GM19240 (cell line): ENCODE data around the gene CHST11.
A peak's percentile ranks its signal among the peaks of the same experiment; 100 is the strongest.

Experiments used
- DNase-seq: peaks from one replicate; pipeline ENCODE4 v3.0.0; 2011; ENCODE audit warnings: low spot score; ENCODE audit not compliant: insufficient read length

The CHST11 gene

DNA sequence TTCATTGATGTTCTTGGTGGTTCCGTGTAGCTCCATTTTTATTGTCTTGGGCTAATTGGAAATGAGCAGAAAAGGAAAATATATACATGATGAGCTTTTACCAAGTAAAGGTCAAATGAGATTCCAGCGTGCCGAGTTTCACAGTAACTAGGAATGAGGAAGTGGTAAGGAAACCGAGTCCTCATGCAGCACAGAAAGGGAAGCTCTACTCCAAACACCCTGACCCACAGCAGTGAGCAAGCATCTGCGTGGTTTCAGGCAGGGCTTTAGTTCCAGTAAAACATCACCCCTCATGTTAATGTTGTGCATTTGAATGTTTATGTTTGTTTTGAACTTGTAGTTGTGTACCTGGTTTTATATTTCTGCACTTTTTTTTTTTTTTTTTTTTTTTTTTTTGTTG, 293.3 kb downstream of the CHST11 start:
- DNase-seq, result peak; percentile 39

DNA sequence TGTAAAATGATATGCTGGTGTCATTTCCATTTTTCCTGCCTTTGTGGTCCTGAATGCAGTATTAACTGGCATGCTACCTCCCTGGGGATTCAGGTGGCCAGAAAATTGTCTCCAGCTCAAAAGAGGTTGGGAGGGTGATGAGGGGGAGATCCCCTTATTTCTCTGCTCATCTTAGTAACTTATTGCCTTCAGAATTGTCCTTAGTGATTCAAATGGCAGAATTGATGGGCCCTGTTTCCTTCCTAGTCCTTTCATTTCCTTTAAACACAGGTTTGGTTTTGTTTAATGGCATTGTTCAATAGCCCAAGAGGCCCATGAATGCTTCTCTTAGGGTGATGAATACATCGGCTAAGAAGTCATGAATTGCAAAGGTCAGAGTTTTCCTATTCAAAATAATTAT, 294.4 kb downstream of the CHST11 start:
- DNase-seq, result no peak

DNA sequence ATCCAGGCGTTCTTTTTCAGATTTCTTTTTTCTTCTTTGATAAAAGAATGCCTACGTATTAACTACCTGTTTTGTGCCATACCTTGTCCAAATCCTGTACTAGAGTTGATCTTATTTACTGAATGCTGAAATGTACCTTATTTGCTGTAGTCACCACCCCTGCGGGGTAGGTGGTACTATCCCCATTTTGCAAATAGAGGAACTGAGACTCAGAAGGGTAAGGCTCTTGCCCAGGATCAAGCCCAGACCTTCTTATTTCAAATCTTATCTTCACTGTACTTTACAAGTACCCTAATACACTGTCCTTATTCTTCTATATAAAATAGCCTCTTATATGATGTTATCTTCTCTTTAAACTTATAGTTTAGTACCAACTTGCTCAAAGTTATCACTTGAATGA, 294.8 kb downstream of the CHST11 start:
- peak; percentile 42 for DNase-seq

DNA sequence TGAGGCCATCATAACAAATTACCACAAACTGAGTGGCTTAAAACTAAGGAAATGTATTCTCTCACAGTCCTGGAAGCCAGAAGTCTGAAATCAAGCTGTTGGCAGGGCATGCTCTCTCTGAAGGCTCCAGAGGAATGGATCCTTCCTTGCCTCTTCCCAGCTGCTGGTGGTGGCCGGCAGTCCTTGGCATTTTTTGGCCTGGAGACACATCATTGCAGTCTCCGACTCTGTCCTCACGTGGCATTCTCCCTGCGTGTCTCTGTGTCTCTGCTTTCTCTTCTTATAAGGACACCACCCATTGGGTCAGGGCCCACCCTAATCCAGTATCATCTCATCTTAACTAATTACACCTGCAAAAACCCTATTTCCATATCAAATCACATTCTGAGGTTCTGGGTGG, 295.3 kb downstream of the CHST11 start:
- no peak for DNase-seq

DNA sequence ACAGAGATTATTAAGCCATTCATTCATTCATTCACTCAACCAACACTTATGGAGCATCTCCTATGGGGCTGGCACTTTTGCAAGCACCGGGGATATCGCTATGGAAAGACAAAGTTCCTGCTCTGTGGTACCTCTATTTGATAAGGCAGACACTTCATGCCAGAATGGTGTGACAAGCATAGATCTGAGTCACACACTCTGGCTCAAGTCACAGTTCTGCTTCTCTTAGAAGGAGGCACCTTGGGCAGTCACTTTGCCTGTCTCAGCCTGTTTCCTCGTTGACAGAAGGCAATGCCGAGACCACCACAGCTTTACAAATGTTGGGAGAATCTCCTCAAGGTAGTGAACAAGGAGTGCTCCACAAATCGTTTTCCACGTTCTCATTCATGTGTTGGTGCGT, 296.1 kb downstream of the CHST11 start:
- no peak for DNase-seq

DNA sequence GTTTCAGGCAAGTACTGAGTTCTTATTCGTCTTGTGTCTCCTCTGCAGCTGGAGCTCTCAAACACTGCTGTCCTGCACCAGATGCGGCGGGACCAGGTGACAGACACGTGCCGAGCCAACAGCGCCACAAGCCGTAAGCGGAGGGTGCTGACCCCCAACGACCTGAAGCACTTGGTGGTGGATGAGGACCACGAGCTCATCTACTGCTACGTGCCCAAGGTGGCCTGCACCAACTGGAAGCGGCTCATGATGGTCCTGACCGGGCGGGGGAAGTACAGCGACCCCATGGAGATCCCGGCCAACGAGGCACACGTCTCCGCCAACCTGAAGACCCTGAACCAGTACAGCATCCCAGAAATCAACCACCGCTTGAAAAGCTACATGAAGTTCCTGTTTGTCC, 300.2 kb downstream of the CHST11 start:
- no peak for DNase-seq

DNA sequence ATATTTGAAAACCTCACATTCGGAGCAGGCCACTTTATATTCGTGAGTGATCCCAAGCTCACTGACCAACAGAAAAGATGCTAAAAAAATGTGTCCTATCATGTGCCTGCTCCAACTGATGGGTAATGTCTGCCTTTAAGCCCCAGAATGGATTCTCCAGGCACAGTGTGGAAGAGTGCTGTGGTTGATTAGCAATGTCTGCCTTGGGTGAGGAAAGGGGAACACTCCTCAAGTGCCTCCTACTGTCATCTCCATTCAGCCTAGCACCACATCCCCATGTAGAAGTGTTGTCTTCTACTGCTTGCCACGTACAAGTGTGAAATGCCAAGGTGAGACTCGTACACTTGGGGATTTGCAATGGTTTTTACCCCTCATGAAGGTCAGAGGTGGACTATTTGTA, 302.0 kb downstream of the CHST11 start:
- DNase-seq, result no peak

DNA sequence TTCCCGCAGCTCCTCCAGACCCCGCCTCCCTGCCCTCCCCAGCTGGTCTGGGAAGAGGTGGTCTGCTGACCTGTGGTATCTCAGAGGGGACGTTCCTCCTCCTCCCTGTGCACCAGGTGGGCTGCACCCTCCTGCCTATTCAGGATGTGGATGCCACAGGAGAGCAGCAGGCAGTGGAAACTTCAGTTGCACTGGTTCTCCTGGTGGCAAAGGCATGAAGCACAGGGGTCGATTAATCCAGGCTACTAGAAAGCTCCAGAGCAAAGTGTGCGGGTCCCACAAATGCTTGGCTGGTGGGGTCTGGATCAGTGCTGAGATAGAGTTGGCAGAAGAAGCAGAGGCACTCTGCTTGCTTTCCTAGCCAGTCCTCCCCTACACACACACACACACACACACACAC, 304.3 kb downstream of the CHST11 start:
- DNase-seq, result no peak

DNA sequence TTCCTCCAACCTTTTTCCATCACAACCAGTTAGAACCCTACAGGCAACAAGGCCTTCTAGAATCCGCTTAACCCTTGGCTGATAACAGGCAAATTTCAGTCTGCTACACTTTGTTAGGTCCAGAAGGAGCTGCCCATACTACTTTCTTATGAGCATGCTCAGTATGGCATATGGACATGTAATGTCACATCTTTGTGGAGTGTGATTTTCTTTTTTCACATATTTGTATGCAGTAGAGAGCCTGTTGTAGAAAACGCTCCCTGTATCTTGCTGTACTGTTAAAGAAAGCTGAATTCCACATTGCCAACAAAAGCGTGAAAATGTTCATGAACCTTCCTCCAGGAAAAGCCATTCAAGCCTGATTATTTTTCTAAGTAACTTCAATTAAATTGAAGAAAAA, 304.9 kb downstream of the CHST11 start:
- no peak for DNase-seq

DNA sequence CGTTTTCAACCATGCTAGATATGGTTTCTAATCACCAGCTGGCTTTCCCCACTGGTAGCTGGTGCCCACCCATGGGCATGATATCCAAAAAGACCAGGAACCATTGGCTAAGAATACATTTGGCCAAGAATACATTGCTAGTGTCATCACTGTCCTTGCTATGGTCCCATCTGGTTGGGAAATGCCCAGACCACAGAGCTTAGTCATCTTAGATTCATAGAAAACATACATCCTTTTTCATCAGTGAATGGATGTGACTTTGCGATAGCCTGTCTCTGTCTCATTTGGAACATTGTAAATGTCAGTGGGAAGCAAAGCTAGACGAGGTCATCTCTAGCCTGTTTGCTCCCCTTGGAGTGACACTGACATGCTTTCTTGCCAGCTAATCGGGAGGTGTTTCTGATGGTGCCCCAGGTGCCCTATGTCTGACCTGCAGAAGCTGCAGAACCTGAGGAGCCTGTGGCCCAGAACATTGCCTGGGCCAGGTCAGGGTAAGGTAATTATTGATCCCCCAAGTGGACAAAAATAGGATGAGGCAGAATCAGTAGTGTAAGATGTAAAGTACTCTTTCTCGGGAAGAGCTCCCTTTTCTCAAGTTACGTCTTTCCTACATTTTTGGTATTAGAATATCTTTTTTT, 306.5 kb downstream of the CHST11 start:
- DNase-seq, result no peak

DNA sequence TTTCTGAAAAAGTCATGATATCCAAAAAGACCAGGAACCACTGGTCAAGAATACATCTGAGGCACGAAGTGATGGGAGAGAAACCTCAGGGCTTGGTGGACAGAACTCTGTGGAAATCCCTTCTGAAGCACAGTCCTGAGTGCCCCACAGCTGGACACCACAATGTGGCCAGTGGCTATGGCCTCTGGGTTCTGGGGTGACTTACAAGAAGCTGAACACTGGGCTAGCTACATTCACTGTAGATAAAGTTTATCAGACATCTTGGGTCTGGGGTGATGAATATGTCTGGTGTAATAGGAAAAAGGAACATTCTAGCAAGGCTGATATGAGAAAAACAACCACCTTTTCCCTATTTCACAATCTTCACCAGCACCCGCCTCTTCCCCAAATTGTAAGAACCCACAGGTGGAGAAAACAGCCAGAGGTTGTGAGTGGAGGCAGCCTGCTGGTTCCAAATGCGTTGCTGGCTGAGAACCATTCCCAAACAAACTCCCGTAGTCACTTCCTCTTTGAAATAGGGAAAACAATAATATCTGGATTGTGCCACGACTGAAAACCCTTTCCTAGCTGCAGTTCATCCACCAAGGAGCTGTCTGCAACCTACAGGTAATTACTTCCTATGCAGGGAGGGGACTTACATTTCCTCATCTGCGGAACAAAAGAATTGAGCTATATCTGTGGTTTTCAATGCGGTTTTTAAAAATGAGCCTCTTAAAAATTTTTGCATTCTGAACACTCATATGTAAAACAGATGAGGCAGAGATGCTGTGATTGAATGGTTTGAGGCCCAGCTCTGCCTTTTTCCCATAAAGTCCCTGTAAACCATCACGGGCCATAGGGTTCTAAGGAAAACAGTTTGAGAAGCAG, 307.7 kb downstream of the CHST11 start:
- DNase-seq, result no peak

DNA sequence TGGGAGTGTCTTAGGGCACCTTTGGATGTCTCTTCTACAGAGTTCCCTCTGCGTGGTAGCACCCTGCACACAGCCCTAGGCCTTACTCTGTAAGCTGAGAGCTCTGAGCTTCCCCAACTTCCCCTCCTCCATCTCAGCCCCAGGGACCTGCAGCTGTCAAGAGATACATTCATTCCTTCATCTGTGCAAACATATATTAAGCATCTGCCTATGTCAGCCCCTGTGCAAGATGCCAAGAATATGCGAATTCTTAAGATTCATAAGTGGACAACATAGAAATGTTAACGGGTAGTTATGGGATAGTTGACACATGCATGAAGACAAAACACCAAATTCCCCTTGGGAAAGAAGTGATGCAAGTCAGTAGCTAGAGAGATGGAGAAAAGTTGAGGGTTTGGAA, 310.5 kb downstream of the CHST11 start:
- DNase-seq, result no peak

DNA sequence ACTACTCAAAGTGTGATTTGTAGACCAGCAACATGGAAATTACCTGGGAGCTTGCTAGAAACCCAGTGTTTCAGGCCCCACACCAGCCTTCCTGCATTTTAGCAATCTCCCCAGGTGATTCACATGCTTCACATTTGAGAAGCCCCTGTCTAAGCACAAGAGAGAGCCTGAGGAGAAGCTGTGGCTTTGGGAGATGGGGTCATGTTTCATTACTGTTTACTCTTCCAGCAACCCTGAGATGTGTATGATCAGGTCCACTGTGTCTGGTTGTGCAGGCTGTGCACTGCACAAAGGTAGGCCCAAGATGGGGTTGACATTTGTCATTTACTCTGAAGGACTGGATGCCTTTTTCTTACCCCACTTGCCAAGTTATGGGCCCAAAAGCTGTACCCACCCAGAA, 311.3 kb downstream of the CHST11 start:
- no peak for DNase-seq

DNA sequence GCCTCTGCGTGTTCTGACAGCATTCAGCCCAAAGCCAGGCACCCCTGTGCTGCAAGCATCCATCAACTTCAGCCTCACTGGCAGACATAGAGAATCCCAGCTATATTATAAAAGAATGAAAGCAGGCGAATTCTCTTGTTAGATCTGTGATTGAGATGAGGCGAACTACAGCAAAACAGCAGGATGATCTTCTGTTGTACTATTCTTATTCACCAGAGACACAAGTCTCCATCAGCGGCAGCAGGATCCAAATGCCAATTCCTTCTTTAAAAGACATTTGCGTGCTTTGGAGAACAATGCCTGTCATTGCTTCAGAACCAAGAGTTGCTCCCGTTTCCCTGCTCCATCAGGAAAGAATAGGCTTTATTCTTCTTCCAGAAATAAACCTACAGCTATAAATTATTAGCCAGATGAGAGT, 312.4 kb downstream of the CHST11 start:
- DNase-seq, result no peak

DNA sequence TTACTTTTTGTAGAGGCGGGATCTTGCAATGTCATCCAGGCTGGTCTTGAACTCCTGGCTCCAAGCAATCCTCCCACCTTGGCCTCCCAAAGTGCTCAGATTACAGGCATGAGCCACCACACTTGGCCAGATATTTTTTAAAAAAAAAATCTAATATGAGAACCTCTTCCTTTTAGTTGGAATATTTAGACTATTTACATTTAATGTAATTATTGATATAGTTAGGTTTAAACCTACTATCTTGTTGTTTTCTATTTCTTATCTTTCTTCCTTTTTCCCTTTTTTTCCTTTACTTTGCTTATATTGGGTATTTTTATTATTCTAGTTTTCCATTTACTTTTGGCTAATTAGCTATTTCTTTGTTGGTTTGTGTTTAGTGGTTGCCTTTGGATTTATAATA, 315.6 kb downstream of the CHST11 start:
- no peak for DNase-seq

DNA sequence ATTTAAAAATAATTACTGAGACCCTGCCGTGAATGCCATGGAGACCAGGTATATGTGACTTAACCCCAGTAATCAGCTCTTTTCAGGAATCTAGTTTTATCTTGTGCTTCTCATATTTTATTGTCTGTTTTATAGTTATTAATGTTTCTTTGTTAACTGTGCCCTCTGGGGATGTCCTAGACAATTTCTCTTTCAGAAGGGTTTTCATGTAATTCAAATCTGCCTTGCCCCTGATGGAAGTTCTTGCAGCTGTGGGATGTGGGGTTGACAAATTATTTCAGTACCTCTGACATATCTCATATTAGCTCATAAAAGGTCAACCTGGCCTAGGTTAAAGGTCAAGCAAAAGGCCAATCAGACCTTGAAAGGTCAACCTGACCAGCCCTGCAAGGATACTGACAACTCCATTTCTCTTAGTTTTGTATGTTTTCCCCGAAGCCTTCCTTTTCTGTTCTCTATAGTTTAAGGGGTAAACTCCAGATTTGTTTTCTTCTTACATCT, 319.0 kb downstream of the CHST11 start:
- DNase-seq, result no peak

DNA sequence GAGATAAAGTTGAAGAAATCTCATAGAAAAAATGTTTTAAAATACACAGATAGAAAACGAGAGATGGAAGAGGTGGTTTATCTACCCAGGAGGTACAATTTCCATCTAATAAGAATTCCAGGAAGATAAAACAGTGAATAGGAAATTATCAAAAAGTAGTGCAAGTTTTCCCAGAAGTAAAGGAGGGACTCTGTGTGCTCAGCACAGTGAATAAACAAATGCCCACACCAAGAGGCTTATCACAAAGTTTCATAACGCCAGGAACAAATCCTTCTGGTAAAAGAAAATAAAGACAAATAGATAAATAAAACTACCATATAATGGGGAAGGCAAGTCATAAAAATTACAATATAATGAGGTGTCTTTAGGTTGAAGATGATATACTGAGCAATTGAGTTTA, 322.4 kb downstream of the CHST11 start:
- no peak for DNase-seq

DNA sequence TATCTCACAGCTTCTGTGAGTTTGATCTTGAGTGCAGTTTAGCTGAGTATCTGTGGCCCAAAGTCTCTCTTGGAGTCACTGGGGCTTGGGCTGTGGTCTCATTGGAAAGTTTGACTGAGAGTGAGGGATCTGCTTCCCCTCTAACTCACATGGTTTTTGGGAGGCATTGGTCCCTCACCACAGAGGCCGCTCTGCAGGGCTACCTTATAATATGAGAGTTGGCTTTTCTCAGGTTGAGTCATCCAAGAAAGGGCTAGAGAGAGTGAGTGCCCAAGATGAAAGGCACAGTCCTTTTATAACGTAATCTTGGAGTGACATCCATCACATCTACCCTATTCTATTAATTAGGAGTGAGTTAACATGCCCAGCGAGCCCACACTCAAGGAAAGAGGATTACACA, 325.5 kb downstream of the CHST11 start:
- DNase-seq, result no peak

DNA sequence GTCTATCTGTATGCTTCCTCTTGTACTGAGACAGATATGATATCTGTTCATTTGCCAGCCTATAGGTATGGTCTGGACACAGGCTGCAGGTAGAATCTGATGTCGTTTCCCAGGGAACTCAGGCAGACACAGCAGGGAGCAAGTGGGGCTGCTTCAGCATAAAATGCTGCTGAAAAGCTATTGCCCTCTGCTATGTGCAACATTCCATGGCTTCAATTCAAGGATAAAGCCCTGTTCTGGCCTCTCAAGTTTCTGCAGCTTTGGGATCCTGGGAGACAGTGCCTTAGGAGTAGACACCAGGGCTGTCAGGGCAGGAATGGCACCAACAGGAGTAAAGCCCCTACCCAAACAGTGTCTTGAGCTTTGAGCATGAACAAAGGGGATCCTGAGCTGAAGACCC, 327.8 kb downstream of the CHST11 start:
- no peak for DNase-seq

DNA sequence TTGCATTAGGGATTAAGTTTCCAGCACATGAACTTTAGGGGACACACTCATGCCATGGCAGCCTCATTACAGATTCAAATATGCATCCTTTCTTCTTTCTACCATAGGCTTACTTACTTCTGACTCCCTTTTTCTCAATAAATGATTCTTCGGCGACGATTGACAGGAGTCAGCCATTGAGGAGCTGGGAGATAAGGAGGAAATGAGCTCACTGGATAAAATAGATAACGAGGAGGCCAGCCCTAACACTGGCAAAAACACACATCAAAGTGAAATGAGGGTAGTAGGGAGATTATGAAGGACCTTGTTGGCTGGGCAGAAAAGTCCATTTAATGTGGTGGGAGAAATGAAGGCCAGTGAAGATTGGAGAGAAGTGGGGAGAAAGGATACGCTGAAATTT, 329.1 kb downstream of the CHST11 start:
- no peak for DNase-seq

DNA sequence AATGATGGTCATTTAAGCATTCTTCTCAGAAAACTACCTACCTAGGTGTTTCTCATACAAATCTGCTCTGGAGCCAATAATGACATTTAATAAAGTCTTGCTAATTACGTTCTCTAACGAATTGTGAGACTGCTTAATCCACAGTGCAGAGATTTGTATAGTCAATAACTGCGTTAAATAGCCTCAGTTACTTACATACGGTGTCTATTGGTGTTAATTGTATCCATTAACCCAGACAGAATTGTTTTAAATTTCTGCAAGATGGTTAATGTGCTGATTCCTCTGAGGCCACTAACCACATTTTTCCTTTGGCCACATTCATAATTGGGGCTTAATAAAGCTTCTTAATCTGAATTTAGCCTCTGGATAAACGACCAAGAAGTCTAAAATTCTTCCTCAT, 329.6 kb downstream of the CHST11 start:
- no peak for DNase-seq

DNA sequence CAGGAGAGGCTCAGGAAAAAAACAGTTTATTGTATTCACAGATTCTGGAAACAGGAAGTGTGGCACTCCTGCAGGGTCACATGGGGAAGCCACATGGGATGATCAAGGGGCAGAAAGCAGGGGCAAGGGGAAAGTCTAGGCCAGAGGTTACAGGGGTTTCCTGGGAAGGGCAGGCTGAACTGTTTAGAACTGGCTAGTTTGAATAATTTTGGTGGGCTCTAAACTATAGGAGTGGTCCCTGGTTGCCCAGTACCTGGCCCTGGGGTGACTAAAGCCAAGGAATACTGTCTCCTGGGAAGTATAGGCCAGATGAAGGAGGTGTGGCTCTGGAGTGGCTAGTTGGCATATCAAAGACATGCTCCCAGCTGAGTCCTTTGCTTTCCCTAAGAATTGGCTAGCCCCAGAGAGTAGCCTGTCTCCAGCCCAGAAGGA, 332.1 kb downstream of the CHST11 start:
- no peak for DNase-seq
